DOHH2 (cell line): ENCODE results near the gene AKT1S1.

Experiments used
- H3F3A ChIP-seq: fragments of 200-600 bp; sonication (generic), shearing (Covaris generic); 2 replicates; pipeline ENCODE4 v1.6.0; 2016; ENCODE audit warnings: antibody characterized with exemption, mild to moderate bottlenecking; ENCODE audit not compliant: control insufficient read depth, insufficient read depth
- H3K27ac ChIP-seq: fragments of 200-600 bp; sonication (generic); 2 replicates; pipeline ENCODE4 v1.5.1; 2014; ENCODE audit warnings: low read depth, mild to moderate bottlenecking, low read length, moderate library complexity
- H3K27me3 ChIP-seq: fragments of 200-600 bp; sonication (generic); 2 replicates; pipeline ENCODE4 v1.6.1; 2014; ENCODE audit warnings: mild to moderate bottlenecking, low read length, mixed read lengths; ENCODE audit not compliant: control insufficient read depth
- H3K36me3 ChIP-seq: fragments of 200-600 bp; sonication (generic); 2 replicates; pipeline ENCODE4 v1.6.1; 2014; ENCODE audit warnings: mild to moderate bottlenecking, low read length, moderate library complexity, mixed read lengths; ENCODE audit not compliant: control insufficient read depth
- H3K4me1 ChIP-seq: fragments of 200-600 bp; sonication (generic); 2 replicates; pipeline ENCODE4 v1.6.1; 2014; ENCODE audit warnings: mild to moderate bottlenecking, low read length, mixed read lengths; ENCODE audit not compliant: control insufficient read depth
- H3K4me2 ChIP-seq: fragments of 200-600 bp; sonication (generic); 2 replicates; pipeline ENCODE4 v1.6.0; 2014; ENCODE audit warnings: mild to moderate bottlenecking, low read length, moderate library complexity
- H3K4me3 ChIP-seq: fragments of 200-600 bp; sonication (generic); 2 replicates; pipeline ENCODE4 v1.5.1; 2014; ENCODE audit warnings: mild to moderate bottlenecking, low read length, mixed read lengths
- H3K79me2 ChIP-seq: fragments of 200-600 bp; sonication (generic); 2 replicates; pipeline ENCODE4 v1.6.1; 2014; ENCODE audit warnings: mild to moderate bottlenecking, low read length, mixed read lengths; ENCODE audit not compliant: control insufficient read depth
- H3K9me2 ChIP-seq: fragments of 200-600 bp; sonication (generic); replicated peaks from 2 replicates; pipeline ENCODE4 v1.6.1; 2014; ENCODE audit warnings: mild to moderate bottlenecking, low read length, mixed read lengths; ENCODE audit not compliant: control insufficient read depth
- H3K9me3 ChIP-seq: fragments of 200-600 bp; sonication (generic); 2 replicates; pipeline ENCODE4 v1.6.1; 2014; ENCODE audit warnings: antibody characterized with exemption, low read length, mixed read lengths; ENCODE audit not compliant: control insufficient read depth, insufficient read depth
- H4K20me1 ChIP-seq: fragments of 200-600 bp; sonication (generic); 2 replicates; pipeline ENCODE4 v1.6.0; 2014; ENCODE audit warnings: low read depth, mild to moderate bottlenecking, antibody characterized with exemption, low read length, moderate library complexity; ENCODE audit not compliant: control insufficient read depth, insufficient read depth
- EZH2phosphoT487 ChIP-seq: fragments of 200-600 bp; sonication (generic); IDR thresholded peaks from 2 replicates; pipeline ENCODE4 v1.6.1; 2017; ENCODE audit warnings: borderline replicate concordance, mild to moderate bottlenecking, antibody characterized with exemption, low read length, moderate library complexity, mixed read lengths
- TF ChIP-seq, protein P1 (sequence below): fragments of 200-600 bp; sonication (generic); IDR thresholded peaks from one replicate; pipeline ENCODE4 v1.5.1; 2014; ENCODE audit warnings: antibody characterized with exemption, mild to moderate bottlenecking, low read depth, low read length; ENCODE audit not compliant: poor library complexity, severe bottlenecking

Gene AKT1S1

DNA sequence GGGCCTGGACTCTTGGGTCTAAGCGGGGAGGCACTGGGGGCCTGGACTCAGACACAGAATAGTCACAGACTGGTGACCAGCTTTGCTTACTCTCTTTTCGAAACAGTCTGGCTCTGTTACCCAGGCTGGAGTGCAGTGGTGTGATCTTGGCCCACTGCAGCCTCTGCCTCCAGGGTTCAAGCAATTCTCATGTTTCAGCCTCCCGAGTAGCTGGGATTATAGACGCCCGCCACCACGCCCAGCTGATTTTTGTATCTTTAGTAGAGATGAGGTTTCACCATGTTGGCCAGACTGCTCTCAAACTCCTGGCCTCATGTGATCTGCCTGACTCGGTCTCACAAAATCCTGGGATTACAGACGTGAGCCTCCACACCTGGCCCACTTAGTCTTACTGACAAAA is 48.0 kb downstream of the AKT1S1 start:
- H3K4me3 ChIP-seq: no peak overlapping the region
- H3K27me3 ChIP-seq: no peaks in the 10 kb centered on the region
- H3K9me3 ChIP-seq: no peaks in the 10 kb centered on the region
- H3K27ac ChIP-seq: no peak overlapping the region
- no peak for TF ChIP-seq EZH2phosphoT487
- TF ChIP-seq, protein P1, sequence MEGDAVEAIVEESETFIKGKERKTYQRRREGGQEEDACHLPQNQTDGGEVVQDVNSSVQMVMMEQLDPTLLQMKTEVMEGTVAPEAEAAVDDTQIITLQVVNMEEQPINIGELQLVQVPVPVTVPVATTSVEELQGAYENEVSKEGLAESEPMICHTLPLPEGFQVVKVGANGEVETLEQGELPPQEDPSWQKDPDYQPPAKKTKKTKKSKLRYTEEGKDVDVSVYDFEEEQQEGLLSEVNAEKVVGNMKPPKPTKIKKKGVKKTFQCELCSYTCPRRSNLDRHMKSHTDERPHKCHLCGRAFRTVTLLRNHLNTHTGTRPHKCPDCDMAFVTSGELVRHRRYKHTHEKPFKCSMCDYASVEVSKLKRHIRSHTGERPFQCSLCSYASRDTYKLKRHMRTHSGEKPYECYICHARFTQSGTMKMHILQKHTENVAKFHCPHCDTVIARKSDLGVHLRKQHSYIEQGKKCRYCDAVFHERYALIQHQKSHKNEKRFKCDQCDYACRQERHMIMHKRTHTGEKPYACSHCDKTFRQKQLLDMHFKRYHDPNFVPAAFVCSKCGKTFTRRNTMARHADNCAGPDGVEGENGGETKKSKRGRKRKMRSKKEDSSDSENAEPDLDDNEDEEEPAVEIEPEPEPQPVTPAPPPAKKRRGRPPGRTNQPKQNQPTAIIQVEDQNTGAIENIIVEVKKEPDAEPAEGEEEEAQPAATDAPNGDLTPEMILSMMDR: no peak
- H3K4me2 ChIP-seq: no peak overlapping the region
- H4K20me1 ChIP-seq: no peaks in the 10 kb centered on the region
- H3F3A ChIP-seq: no peaks in the 10 kb centered on the region
- no peaks in the 10 kb centered on the region for H3K9me2 ChIP-seq
- peaks cover 89% of the 10 kb centered on the region for H3K36me3 ChIP-seq
- peaks cover 50% of the 10 kb centered on the region for H3K79me2 ChIP-seq
- peaks cover 14% of the 10 kb centered on the region for H3K4me1 ChIP-seq

DNA sequence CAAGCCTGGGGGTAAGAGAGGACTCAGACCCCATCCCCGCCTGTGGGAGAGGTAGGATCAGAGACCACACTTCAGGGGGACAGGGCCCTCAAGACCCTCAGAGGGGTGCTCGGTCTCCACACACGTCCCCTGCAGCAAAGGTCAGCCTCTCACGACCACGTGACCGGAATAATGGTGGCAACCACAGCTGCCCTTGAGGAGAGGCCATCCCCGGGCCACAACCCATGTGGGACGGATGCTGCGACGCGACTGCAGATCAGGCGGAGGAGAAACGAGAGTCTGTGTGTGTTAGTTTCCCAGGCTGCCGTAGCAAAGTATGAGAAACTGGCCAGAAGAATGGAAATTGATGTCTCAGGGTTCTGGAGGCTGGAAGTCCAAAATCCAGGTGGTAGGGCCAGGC is 50.1 kb downstream of the AKT1S1 start:
- no peaks in the 10 kb centered on the region for H3K27me3 ChIP-seq
- H3K9me2 ChIP-seq: no peaks in the 10 kb centered on the region
- H3K79me2 ChIP-seq: peaks cover 67% of the 10 kb centered on the region
- H3K27ac ChIP-seq: no peak overlapping the region
- H3K4me3 ChIP-seq: no peak overlapping the region
- TF ChIP-seq, protein P1: no peak
- TF ChIP-seq EZH2phosphoT487: no peak
- peaks cover 89% of the 10 kb centered on the region for H3K36me3 ChIP-seq
- H3K9me3 ChIP-seq: no peaks in the 10 kb centered on the region
- H3F3A ChIP-seq: peaks cover 5% of the 10 kb centered on the region
- H3K4me2 ChIP-seq: no peak overlapping the region
- peaks cover 36% of the 10 kb centered on the region for H3K4me1 ChIP-seq
- no peaks in the 10 kb centered on the region for H4K20me1 ChIP-seq

DNA sequence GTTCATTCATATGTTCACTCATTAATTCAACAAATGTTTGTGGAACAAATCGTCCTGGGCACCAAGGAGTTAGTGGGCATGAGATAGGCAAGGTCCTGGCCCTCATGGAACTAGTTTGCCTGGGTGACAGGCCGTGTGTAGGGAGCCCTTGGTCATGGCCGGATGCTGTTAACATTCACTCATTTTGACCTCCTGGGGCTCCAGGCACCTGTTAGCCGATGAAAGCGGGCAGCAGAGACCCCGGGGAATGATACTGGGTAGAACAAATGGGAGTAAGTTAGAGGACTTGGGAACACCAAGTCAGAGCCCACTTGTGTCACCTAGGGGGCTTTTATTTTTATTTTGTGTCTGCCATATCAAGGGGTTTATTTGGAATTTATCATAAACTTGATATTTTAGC is 52.5 kb downstream of the AKT1S1 start:
- Histone ChIP-seq H3K79me2 (peaks cover 87% of the 10 kb centered on the region), H3K4me3 (peak overlapping the region; percentile 66), H3K27me3 (no peaks in the 10 kb centered on the region), H3K27ac (peak overlapping the region; percentile 94), H4K20me1 (no peaks in the 10 kb centered on the region), H3F3A (peaks cover 5% of the 10 kb centered on the region), H3K9me2 (no peaks in the 10 kb centered on the region), H3K4me1 (peaks cover 59% of the 10 kb centered on the region), H3K9me3 (no peaks in the 10 kb centered on the region), H3K4me2 (peak overlapping the region; percentile 90), H3K36me3 (peaks cover 82% of the 10 kb centered on the region)
- TF ChIP-seq, protein P1: no peak
- TF ChIP-seq EZH2phosphoT487: no peak
